Activated B cell treated with CpG ODN at 0.5 μM for 24 hours (primary cell): ENCODE measurements around the gene ZFR2. TPM values are rescaled to one million over a fixed set of nuclear protein-coding genes. Genes with fewer than 3 reads are reported as not detected.

Source experiments
- ATAC-seq: fragments of 200-7000 bp; cut with Tn5 transposase; one replicate; pipeline ENCODE4 v1.10.0; 2021; ENCODE audit warnings: low read depth, mild to moderate bottlenecking, moderate library complexity
- CTCF ChIA-PET: fragments of 350-600 bp; sonication (Branson Sonifier 250); formaldehyde crosslinking; loops from one replicate; lab custom pipeline; 2021; ENCODE audit warnings: antibody characterized with exemption; lab: Charles Lee
- POLR2A ChIA-PET: fragments of 350-600 bp; sonication (Branson Sonifier 250); formaldehyde crosslinking; loops from one replicate; lab custom pipeline; 2021; ENCODE audit warnings: antibody characterized with exemption; lab: Charles Lee
- DNase-seq: peaks from one replicate; pipeline ENCODE4 v3.0.0; 2022
- H3K27ac Mint-ChIP-seq: one replicate; pipeline ENCODE4 v1.8.0; 2020; ENCODE audit warnings: mixed read lengths
- H3K27me3 Mint-ChIP-seq: one replicate; pipeline ENCODE4 v1.8.0; 2021; ENCODE audit warnings: mixed read lengths
- H3K36me3 Mint-ChIP-seq: one replicate; pipeline ENCODE4 v1.8.0; 2021; ENCODE audit warnings: low read depth, mixed read lengths
- H3K4me1 Mint-ChIP-seq: one replicate; pipeline ENCODE4 v1.8.0; 2021; ENCODE audit warnings: mixed read lengths
- H3K4me3 Mint-ChIP-seq: one replicate; pipeline ENCODE4 v1.8.0; 2020; ENCODE audit warnings: mild to moderate bottlenecking, mixed read lengths
- H3K9me3 Mint-ChIP-seq: one replicate; pipeline ENCODE4 v1.8.0; 2020; ENCODE audit warnings: mixed read lengths
- intact Hi-C: fragments of 100-400 bp; cut with micrococcal nuclease; formaldehyde crosslinking; loops from one replicate; pipeline ENCODE4 v1.15.1; 2024
- total RNA-seq: library from RNA; stranded (reverse); gene quantifications from 2 replicates; pipeline ENCODE4 v1.2.3, GENCODE V29; 2022
- TF ChIP-seq, protein P1 (sequence below): fragments of 200-600 bp; IDR thresholded peaks from one replicate; pipeline ENCODE4 v1.8.0; 2022; ENCODE audit warnings: antibody characterized with exemption, mild to moderate bottlenecking

The ZFR2 gene
- total RNA-seq, 1 donor from 2014 or later: 0.31 TPM

DNA sequence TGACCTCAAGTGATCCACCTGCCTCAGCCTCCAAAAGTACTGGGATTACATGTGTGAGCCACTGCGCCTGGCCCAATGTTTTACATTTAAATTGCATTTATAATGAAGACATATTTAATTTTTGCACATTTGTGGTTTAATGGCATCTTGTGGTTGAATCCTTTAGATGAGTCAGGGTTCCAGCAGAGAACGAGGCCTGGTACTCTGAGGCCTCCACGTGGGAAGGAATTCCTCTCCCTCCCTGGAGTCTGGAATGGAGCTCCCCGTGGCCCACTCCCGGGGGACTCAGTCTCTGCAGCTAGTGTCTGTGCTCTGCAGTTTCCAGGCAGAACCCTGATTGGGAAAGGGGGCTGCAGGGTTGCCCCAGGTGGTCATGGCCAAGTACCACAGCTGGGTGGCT lies 24.2 kb downstream of the ZFR2 start:
- TF ChIP-seq, protein P1, sequence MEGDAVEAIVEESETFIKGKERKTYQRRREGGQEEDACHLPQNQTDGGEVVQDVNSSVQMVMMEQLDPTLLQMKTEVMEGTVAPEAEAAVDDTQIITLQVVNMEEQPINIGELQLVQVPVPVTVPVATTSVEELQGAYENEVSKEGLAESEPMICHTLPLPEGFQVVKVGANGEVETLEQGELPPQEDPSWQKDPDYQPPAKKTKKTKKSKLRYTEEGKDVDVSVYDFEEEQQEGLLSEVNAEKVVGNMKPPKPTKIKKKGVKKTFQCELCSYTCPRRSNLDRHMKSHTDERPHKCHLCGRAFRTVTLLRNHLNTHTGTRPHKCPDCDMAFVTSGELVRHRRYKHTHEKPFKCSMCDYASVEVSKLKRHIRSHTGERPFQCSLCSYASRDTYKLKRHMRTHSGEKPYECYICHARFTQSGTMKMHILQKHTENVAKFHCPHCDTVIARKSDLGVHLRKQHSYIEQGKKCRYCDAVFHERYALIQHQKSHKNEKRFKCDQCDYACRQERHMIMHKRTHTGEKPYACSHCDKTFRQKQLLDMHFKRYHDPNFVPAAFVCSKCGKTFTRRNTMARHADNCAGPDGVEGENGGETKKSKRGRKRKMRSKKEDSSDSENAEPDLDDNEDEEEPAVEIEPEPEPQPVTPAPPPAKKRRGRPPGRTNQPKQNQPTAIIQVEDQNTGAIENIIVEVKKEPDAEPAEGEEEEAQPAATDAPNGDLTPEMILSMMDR: no peak
- ATAC-seq (no peak), DNase-seq (no peak)
- no peaks in the 10 kb centered on the region for H3K36me3 Mint-ChIP-seq
- POLR2A ChIA-PET: no interaction called here
- H3K27ac Mint-ChIP-seq: no peak overlapping the region
- no peak overlapping the region for H3K4me3 Mint-ChIP-seq
- no peaks in the 10 kb centered on the region for H3K4me1 Mint-ChIP-seq
- CTCF ChIA-PET: no interaction called here
- intact Hi-C loops: no loop called here
- H3K9me3 Mint-ChIP-seq: no peaks in the 10 kb centered on the region
- H3K27me3 Mint-ChIP-seq: no peaks in the 10 kb centered on the region

DNA sequence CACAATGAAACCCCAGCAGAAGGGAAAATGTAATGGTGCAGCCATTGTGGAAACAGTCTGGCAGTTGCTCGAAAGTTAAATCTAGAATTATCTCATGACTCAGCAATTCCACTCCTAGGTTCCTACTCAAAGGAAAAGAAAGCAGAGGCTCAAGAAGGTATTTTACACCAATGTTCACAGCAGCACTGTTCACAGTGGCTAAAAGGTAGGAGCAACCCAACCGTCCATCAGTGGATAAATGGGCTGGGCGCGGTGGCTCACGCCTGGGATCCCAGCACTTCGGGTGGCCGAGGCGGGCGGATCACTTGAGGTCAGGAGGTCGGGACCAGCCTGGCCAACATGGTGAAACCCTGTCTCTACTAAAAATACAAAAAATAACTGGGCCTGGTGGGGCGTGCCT lies 25.9 kb downstream of the ZFR2 start:
- intact Hi-C loops: no loop called here
- Mint-ChIP-seq H3K27me3 (no peaks in the 10 kb centered on the region), H3K27ac (no peak overlapping the region), H3K4me3 (no peak overlapping the region), H3K9me3 (no peaks in the 10 kb centered on the region), H3K36me3 (no peaks in the 10 kb centered on the region), H3K4me1 (no peaks in the 10 kb centered on the region)
- CTCF ChIA-PET: interaction anchor here (0.6 to 0.7 kb wide), 2 partner anchors 111 to 374 kb away, joined by 3 to 4 read pairs; no protein-coding TSS in a partner anchor
- ATAC-seq: no peak
- TF ChIP-seq, protein P1: no peak
- POLR2A ChIA-PET: interaction anchor here (0.7 kb wide), 1 partner anchor 971 kb away, joined by 3 read pairs; no protein-coding TSS in a partner anchor
- DNase-seq: no peak

DNA sequence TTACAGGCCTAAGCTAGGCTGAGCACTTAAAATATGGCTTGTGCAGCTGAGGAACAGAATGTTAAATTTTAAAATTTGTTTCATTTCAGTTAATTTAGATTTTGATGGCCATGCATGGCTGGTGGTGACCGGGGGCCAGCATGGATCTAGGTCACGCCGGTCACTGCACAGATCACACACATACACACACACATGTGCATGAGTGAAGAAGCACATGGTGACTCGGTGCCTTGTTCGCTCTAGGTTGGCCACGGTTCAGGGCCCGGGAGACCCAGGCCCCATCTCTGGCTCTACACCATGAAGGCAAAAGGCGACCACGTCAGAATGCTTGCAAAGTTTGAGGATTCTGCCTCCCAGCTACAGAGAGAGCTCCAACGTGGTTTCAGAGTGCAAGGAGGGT lies 28.0 kb downstream of the ZFR2 start:
- ChIA-PET POLR2A (no interaction called here), CTCF (no interaction called here)
- Mint-ChIP-seq H3K27me3 (no peaks in the 10 kb centered on the region), H3K4me3 (no peak overlapping the region), H3K36me3 (no peaks in the 10 kb centered on the region), H3K27ac (no peak overlapping the region), H3K4me1 (no peaks in the 10 kb centered on the region), H3K9me3 (no peaks in the 10 kb centered on the region)
- ATAC-seq (no peak), DNase-seq (no peak)
- intact Hi-C loops: no loop called here
- TF ChIP-seq, protein P1: no peak

DNA sequence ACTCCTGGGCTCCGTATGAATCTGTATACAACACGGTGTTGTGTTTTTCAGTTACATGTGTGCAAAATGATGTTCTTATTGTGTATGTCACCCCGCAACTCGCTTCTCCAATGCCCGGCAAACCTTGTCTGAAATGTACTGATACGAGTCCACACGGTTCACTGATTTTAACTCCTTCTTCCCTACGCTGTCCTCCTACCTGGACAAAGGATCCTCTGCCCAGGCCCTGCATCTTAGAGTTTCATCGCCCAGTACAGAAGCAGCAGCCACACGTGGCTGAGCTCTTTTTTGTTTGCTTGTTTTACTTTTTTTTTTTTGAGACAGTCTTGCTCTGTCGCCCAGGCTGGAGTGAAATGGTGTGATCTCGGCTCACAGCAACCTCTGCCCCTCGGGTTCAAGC lies 28.9 kb downstream of the ZFR2 start:
- POLR2A ChIA-PET: interaction anchor here (0.6 kb wide), 1 partner anchor 374 kb away, joined by 3 read pairs; no protein-coding TSS in a partner anchor
- TF ChIP-seq, protein P1: no peak
- ATAC-seq: no peak
- no peak overlapping the region for H3K4me3 Mint-ChIP-seq
- H3K36me3 Mint-ChIP-seq: no peaks in the 10 kb centered on the region
- CTCF ChIA-PET: no interaction called here
- no peaks in the 10 kb centered on the region for H3K4me1 Mint-ChIP-seq
- H3K27me3 Mint-ChIP-seq: no peaks in the 10 kb centered on the region
- DNase-seq: no peak
- intact Hi-C loops: no loop called here
- no peak overlapping the region for H3K27ac Mint-ChIP-seq
- H3K9me3 Mint-ChIP-seq: no peaks in the 10 kb centered on the region

DNA sequence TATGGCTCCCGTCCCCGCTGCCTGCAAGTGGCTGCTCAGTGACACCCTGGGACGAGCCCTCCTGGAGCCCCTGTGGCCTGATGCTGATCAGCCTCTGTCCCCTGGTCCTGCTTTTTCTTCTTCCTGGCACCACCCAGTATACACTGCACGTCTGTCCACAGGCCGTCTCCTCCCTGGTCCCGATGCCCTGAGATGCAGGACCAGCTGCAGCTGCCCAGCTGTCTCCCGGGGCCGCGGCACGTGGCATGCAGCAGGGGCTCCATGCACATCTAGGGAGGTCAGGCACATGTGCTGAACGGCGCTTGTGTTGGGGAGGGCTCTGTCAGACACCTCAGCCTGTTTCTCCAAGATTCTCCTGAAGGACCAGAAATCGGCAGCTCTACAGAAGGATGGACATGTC lies 30.2 kb downstream of the ZFR2 start:
- intact Hi-C loops: no loop called here
- Mint-ChIP-seq H3K27ac (no peak overlapping the region), H3K36me3 (no peaks in the 10 kb centered on the region), H3K4me3 (no peak overlapping the region), H3K27me3 (no peaks in the 10 kb centered on the region), H3K4me1 (no peaks in the 10 kb centered on the region), H3K9me3 (no peaks in the 10 kb centered on the region)
- ChIA-PET POLR2A (interaction anchor here (0.6 kb wide), 1 partner anchor 79 kb away, joined by 8 read pairs; no protein-coding TSS in a partner anchor), CTCF (no interaction called here)
- no peak for DNase-seq
- no peak for ATAC-seq
- TF ChIP-seq, protein P1: no peak
